H1 (cell line): ENCODE data around the gene RPTOR. TPM values are rescaled to one million over a fixed set of nuclear protein-coding genes. Genes with fewer than 3 reads are reported as not detected.

Experiments used
- CTCF ChIA-PET: fragments of 300-600 bp; sonication (Branson Sonifier 250); formaldehyde crosslinking; loops from one replicate; lab custom pipeline; 2021; ENCODE audit not compliant: partially characterized antibody; lab: Charles Lee
- POLR2A ChIA-PET: fragments of 300-600 bp; sonication (Branson Sonifier 250); formaldehyde crosslinking; loops from one replicate; lab custom pipeline; 2021; ENCODE audit warnings: inconsistent platforms; ENCODE audit not compliant: partially characterized antibody; lab: Charles Lee
- DNase-seq, 2 experiments: peaks; one replicate each; pipeline versions ENCODE4 v3.0.0 to v3.0.0-alpha.2; 2010 to 2022; ENCODE audit warnings: low spot score in 2 of 2, low read depth in 1 of 2, mixed read lengths in 1 of 2
- FAIRE-seq: peaks from 2 replicates; lab custom pipeline; 2011; peaks lifted over from hg19 to GRCh38; lab: Jason Lieb, UNC
- H2AFZ ChIP-seq: 2 replicates; pipeline ENCODE4 v1.8.1; 2012; ENCODE audit warnings: low read length, inconsistent platforms
- H2AK5ac ChIP-seq: 2 replicates; pipeline ENCODE4 v1.6.1; 2013; ENCODE audit warnings: low read depth, low read length
- H2BK120ac ChIP-seq: replicated peaks from 2 replicates; pipeline ENCODE3; 2013; ENCODE audit warnings: low read depth, low read length, inconsistent platforms
- H2BK12ac ChIP-seq: 2 replicates; pipeline ENCODE4 v1.6.1; 2013; ENCODE audit warnings: low read depth, low read length
- H2BK15ac ChIP-seq: 2 replicates; pipeline ENCODE4 v1.6.1; 2013; ENCODE audit warnings: low read length
- H2BK20ac ChIP-seq: 2 replicates; pipeline ENCODE4 v1.6.1; 2013; ENCODE audit warnings: low read length
- H2BK5ac ChIP-seq: 2 replicates; pipeline ENCODE4 v1.6.1; 2013; ENCODE audit warnings: low read depth, low read length
- H3K14ac ChIP-seq: 2 replicates; pipeline ENCODE4 v1.6.1; 2013; ENCODE audit warnings: inconsistent platforms; ENCODE audit not compliant: insufficient read length
- H3K18ac ChIP-seq: 2 replicates; pipeline ENCODE4 v1.6.1; 2013; ENCODE audit warnings: low read length; ENCODE audit errors: extremely low read depth
- H3K23ac ChIP-seq: 2 replicates; pipeline ENCODE4 v1.6.1; 2013; ENCODE audit warnings: inconsistent platforms; ENCODE audit not compliant: insufficient read length
- H3K23me2 ChIP-seq: 2 replicates; pipeline ENCODE4 v1.6.1; 2013; ENCODE audit warnings: low read depth, low read length
- H3K27ac ChIP-seq: 2 replicates; pipeline ENCODE4 v1.6.1; 2011; ENCODE audit warnings: low read depth, low read length, inconsistent platforms
- H3K27me3 ChIP-seq, 4 experiments: replicated peaks in 1 of 4; 1 replicate in 1 of 4; 2 replicates in 3 of 4; pipeline versions ENCODE4 v1.6.1 to v1.8.1; 2011 to 2013; ENCODE audit warnings: low read length in 3 of 4, mild to moderate bottlenecking in 3 of 4, inconsistent platforms in 2 of 4, mixed read lengths in 2 of 4, moderate library complexity in 1 of 4; ENCODE audit not compliant: control insufficient read depth in 3 of 4, insufficient read depth in 3 of 4; ENCODE audit errors: extremely low read depth in 1 of 4
- H3K36me3 ChIP-seq, 4 experiments: 2 replicates each; pipeline versions ENCODE4 v1.6.1 to v1.8.1; 2011 to 2013; ENCODE audit warnings: mild to moderate bottlenecking in 4 of 4, low read length in 3 of 4, moderate library complexity in 2 of 4, control low read depth in 1 of 4, inconsistent platforms in 1 of 4; ENCODE audit not compliant: insufficient read depth in 4 of 4, control insufficient read depth in 2 of 4
- H3K4ac ChIP-seq: replicated peaks from 2 replicates; pipeline ENCODE3; 2013; ENCODE audit warnings: low read length, low read depth, mixed read lengths, inconsistent platforms; ENCODE audit not compliant: insufficient read length
- H3K4me1 ChIP-seq, 4 experiments: replicated peaks in 1 of 4; 1 replicate in 1 of 4; 2 replicates in 3 of 4; pipeline versions ENCODE4 v1.6.1 to v1.8.1; 2011 to 2013; ENCODE audit warnings: low read length in 3 of 4, inconsistent platforms in 2 of 4, mixed read lengths in 1 of 4; ENCODE audit not compliant: insufficient read depth in 4 of 4, control insufficient read depth in 3 of 4
- H3K4me2 ChIP-seq, 2 experiments: 2 replicates each; pipeline versions ENCODE4 v1.6.1 to v1.8.1; 2011 to 2013; ENCODE audit warnings: low read depth in 2 of 2, low read length in 2 of 2, control low read depth in 1 of 2, inconsistent platforms in 1 of 2, mild to moderate bottlenecking in 1 of 2; ENCODE audit not compliant: insufficient read depth in 1 of 2
- H3K4me3 ChIP-seq, 4 experiments: fragments of 200-600, 300-600 bp in 1 of 4; sonication (generic), shearing (Covaris generic), sonication (Bioruptor Twin) in 1 of 4; 2 replicates each; pipeline versions ENCODE4 v1.5.1 to v1.8.1; 2011 to 2016; ENCODE audit warnings: low read length in 4 of 4, low read depth in 3 of 4, control low read depth in 2 of 4, inconsistent platforms in 2 of 4, mild to moderate bottlenecking in 2 of 4, mixed read lengths in 1 of 4, moderate library complexity in 1 of 4; ENCODE audit not compliant: insufficient read depth in 2 of 4; ENCODE audit errors: extremely low read depth in 1 of 4
- H3K56ac ChIP-seq: replicated peaks from 2 replicates; pipeline ENCODE3; 2013; ENCODE audit warnings: low read depth, mild to moderate bottlenecking, mixed read lengths, low read length, inconsistent platforms; ENCODE audit not compliant: insufficient read length
- H3K79me1 ChIP-seq: 2 replicates; pipeline ENCODE4 v1.6.1; 2013; ENCODE audit warnings: low read depth, low read length, control low read depth
- H3K79me2 ChIP-seq, 2 experiments: 2 replicates each; pipeline versions ENCODE4 v1.6.1 to v1.8.1; 2012 to 2013; ENCODE audit warnings: low read length in 2 of 2, mild to moderate bottlenecking in 2 of 2, inconsistent platforms in 1 of 2; ENCODE audit not compliant: insufficient read depth in 2 of 2, control insufficient read depth in 1 of 2
- H3K9ac ChIP-seq, 4 experiments: replicated peaks in 1 of 4; 1 replicate in 1 of 4; 2 replicates in 3 of 4; pipeline versions ENCODE4 v1.6.1 to v1.8.1; 2011 to 2013; ENCODE audit warnings: low read depth in 3 of 4, low read length in 3 of 4, control low read depth in 2 of 4, mild to moderate bottlenecking in 2 of 4, moderate library complexity in 2 of 4, inconsistent platforms in 1 of 4; ENCODE audit errors: extremely low read depth in 1 of 4
- H3K9me3 ChIP-seq, 2 experiments: 2 replicates each; pipeline versions ENCODE4 v1.6.1 to v1.8.1; 2012 to 2013; ENCODE audit warnings: mild to moderate bottlenecking in 2 of 2, moderate library complexity in 2 of 2, control low read depth in 1 of 2, inconsistent platforms in 1 of 2, low read depth in 1 of 2, low read length in 1 of 2, mixed read lengths in 1 of 2; ENCODE audit not compliant: insufficient read depth in 2 of 2
- H4K20me1 ChIP-seq, 2 experiments: replicated peaks in 1 of 2; 2 replicates each; pipeline versions ENCODE3 to v1.8.1; 2011 to 2013; ENCODE audit warnings: inconsistent platforms in 2 of 2, low read length in 2 of 2, mild to moderate bottlenecking in 1 of 2; ENCODE audit not compliant: insufficient read depth in 2 of 2, control insufficient read depth in 1 of 2
- H4K5ac ChIP-seq: 2 replicates; pipeline ENCODE4 v1.6.1; 2013; ENCODE audit warnings: low read length, low read depth, mixed read lengths, inconsistent platforms; ENCODE audit not compliant: insufficient read length
- H4K8ac ChIP-seq: 2 replicates; pipeline ENCODE4 v1.8.0; 2013; ENCODE audit warnings: mild to moderate bottlenecking, moderate library complexity, low read length, inconsistent platforms; ENCODE audit not compliant: insufficient read depth; ENCODE audit errors: extremely low read depth
- H4K91ac ChIP-seq: replicated peaks from 2 replicates; pipeline ENCODE3; 2013; ENCODE audit warnings: low read length, mixed read lengths, inconsistent platforms; ENCODE audit not compliant: insufficient read length
- CBX8 ChIP-seq: fragments of 300-800, 300-1000 bp; sonication (generic); IDR thresholded peaks from 2 replicates; pipeline ENCODE4 v1.7.1; 2016; ENCODE audit warnings: low read depth, low read length, borderline replicate concordance
- CTCF ChIP-seq, 3 experiments: IDR thresholded peaks; 1 replicate in 2 of 3; 2 replicates in 1 of 3; pipeline versions ENCODE4 v1.5.1 to v1.6.1; 2011; ENCODE audit warnings: low read length in 3 of 3, mild to moderate bottlenecking in 3 of 3, inconsistent platforms in 2 of 3, low read depth in 1 of 3, moderate library complexity in 1 of 3; ENCODE audit not compliant: insufficient read depth in 1 of 3; ENCODE audit errors: control extremely low read depth in 1 of 3
- E2F6 ChIP-seq: IDR thresholded peaks from 2 replicates; pipeline ENCODE4 v1.6.1; 2012; ENCODE audit warnings: inconsistent platforms
- NANOG ChIP-seq: IDR thresholded peaks from 2 replicates; pipeline ENCODE4 v1.6.1; 2011; ENCODE audit warnings: low read length, low read depth, mild to moderate bottlenecking, inconsistent platforms; ENCODE audit not compliant: insufficient read depth, poor library complexity, severe bottlenecking
- RBBP5 ChIP-seq: IDR thresholded peaks from 2 replicates; pipeline ENCODE4 v1.7.1; 2012; ENCODE audit warnings: low read depth, mild to moderate bottlenecking, inconsistent platforms, low read length, moderate library complexity, borderline replicate concordance
- SIN3A ChIP-seq, 2 experiments: IDR thresholded peaks in 1 of 2; conservative IDR thresholded peaks in 1 of 2; 2 replicates each; pipeline ENCODE4 v1.6.1; 2011 to 2012; ENCODE audit warnings: low read length in 2 of 2, improper control_type of control experiment in 1 of 2, low read depth in 1 of 2, mild to moderate bottlenecking in 1 of 2
- TAF7 ChIP-seq: optimal IDR thresholded peaks from 2 replicates; pipeline ENCODE3; 2011; ENCODE audit warnings: low read depth, mild to moderate bottlenecking, inconsistent platforms, low read length, moderate library complexity, borderline replicate concordance
- WGBS, 2 experiments: shearing (Covaris generic) in 1 of 2; methylation state at CpG; one replicate each; pipeline versions ENCODE4 v1.1.6 to v1.1.7; 2013 to 2015; ENCODE audit warnings: low lambda C conversion rate in 2 of 2, mixed read lengths in 2 of 2, inconsistent platforms in 1 of 2, low coverage in 1 of 2, missing lambda C conversion rate in 1 of 2; ENCODE audit not compliant: insufficient replicate concordance in 2 of 2, insufficient coverage in 1 of 2, insufficient read length in 1 of 2; ENCODE audit errors: extremely low coverage in 1 of 2, missing lambda C conversion rate in 1 of 2; 5-methylcytosine and 5-hydroxymethylcytosine counted together
- polyA plus RNA-seq, 7 experiments: library from polyadenylated mRNA; depleted of rRNA in 3 of 7; stranded (reverse) in 5 of 7; unstranded in 2 of 7; fragments of >200 nt in 5 of 7; fragments of 200-250 nt in 2 of 7; gene quantifications; 1 replicate in 5 of 7; 2 replicates in 1 of 7; 4 replicates in 1 of 7; pipeline versions ENCODE4 v1.2.1 to v1.2.3, GENCODE V29; 2011 to 2013; ENCODE audit warnings: missing spikeins in 2 of 7, mixed read lengths in 2 of 7
- total RNA-seq: library from RNA; stranded (reverse); fragmentation: NEBNext Ultra II Directional; extraction: Animal tissue kit (Norgen Biotek cat#: 25700); gene quantifications from 2 replicates; pipeline ENCODE4 v1.2.1, GENCODE V29; 2021

RPTOR gene
- total and polyA plus RNA-seq, 2 of the 8 experiments (the other 6 are each of a cell fraction or from before 2014, with no cell fraction given) = 6.9 to 28.7 TPM

GRCh38 chr17:80864751-80865150 is 320.1 kb downstream of the RPTOR start:
- Histone ChIP-seq H3K56ac (no peak overlapping the region), H2AFZ (no peak overlapping the region), H3K18ac (no peak overlapping the region), H3K79me2 (no peaks in the 10 kb centered on the region), H2BK15ac (no peak overlapping the region), H4K5ac (no peak overlapping the region), H3K4ac (no peak overlapping the region), H3K27me3 (no peaks in the 10 kb centered on the region), H2AK5ac (no peak overlapping the region), H2BK20ac (no peak overlapping the region), H4K91ac (no peak overlapping the region), H3K4me3 (no peak overlapping the region), H3K79me1 (no peaks in the 10 kb centered on the region; the same call in 1 of the 2 replicates), H3K23ac (no peak overlapping the region), H2BK5ac (no peak overlapping the region), H3K4me2 (no peak overlapping the region), H4K8ac (no peak overlapping the region), H3K14ac (no peak overlapping the region), H3K27ac (no peak overlapping the region), H3K36me3 (no peaks in the 10 kb centered on the region; a peak in 1 of 8 replicates), H2BK12ac (no peak overlapping the region), H4K20me1 (no peaks in the 10 kb centered on the region), H2BK120ac (no peak overlapping the region), H3K23me2 (no peaks in the 10 kb centered on the region), H3K4me1 (peaks cover 4 to 10% (median 7%) of the 10 kb centered on the region in 4 experiments), H3K9me3 (no peaks in the 10 kb centered on the region), H3K9ac (no peak overlapping the region)
- DNase-seq (no peak), FAIRE-seq (no peak)
- WGBS, 2 experiments = 86% methylated on average over 6 of the region's 6 CpGs; no CpG with 5 or more reads in 1 of the 2 experiments
- POLR2A ChIA-PET = interaction anchor here (1.2 kb wide), 1 partner anchor 114 kb away, joined by 3 read pairs; no protein-coding TSS in a partner anchor
- CTCF ChIA-PET = interaction anchor here (0.7 to 2.5 kb wide), 3 partner anchors 18 to 112 kb away, joined by 3 to 17 read pairs (median 3); no protein-coding TSS in a partner anchor
- TF ChIP-seq CBX8 = no peak
- no peak for TF ChIP-seq SIN3A (conservative IDR thresholded peaks at IDR 0.05 in 1 of 2, IDR thresholded peaks at IDR 0.05 in 1 of 2; ENCODE audit: low read depth in 1 of 2, low read length in 2 of 2)
- no peak for TF ChIP-seq NANOG
- TF ChIP-seq E2F6 = no peak
- TF ChIP-seq RBBP5 = no peak
- TF ChIP-seq TAF7 = no peak
- no peak for TF ChIP-seq CTCF (IDR thresholded peaks at IDR 0.05; ENCODE audit: control extremely low read depth in 1 of 3, insufficient read depth in 1 of 3, low read depth in 1 of 3, low read length in 3 of 3)
